GM13976 (cell line): ENCODE results near the gene MAEA.
"Not testable (repeated sequence)": the region's sequence is repeated elsewhere in the genome, so short reads cannot be mapped to it uniquely, and the experiment has no call there.

ENCODE experiments used
- DNase-seq: peaks from one replicate; pipeline ENCODE4 v3.0.0; 2012; ENCODE audit warnings: low spot score
- in situ Hi-C: fragments of 300-500 bp; cut with MboI; formaldehyde crosslinking; loops from one replicate; pipeline ENCODE4 v1.12.0; 2022; ENCODE audit warnings: low sequenced_read_pairs, mixed read lengths, inconsistent platforms; ENCODE audit not compliant: unreplicated experiment
- TF ChIP-seq, protein P1 (sequence below): IDR thresholded peaks from 2 replicates; pipeline ENCODE4 v1.5.1; 2012; ENCODE audit warnings: borderline replicate concordance, mild to moderate bottlenecking; ENCODE audit not compliant: insufficient read depth; ENCODE audit errors: extremely low read depth, missing control alignments, control extremely low read depth

MAEA gene

DNA sequence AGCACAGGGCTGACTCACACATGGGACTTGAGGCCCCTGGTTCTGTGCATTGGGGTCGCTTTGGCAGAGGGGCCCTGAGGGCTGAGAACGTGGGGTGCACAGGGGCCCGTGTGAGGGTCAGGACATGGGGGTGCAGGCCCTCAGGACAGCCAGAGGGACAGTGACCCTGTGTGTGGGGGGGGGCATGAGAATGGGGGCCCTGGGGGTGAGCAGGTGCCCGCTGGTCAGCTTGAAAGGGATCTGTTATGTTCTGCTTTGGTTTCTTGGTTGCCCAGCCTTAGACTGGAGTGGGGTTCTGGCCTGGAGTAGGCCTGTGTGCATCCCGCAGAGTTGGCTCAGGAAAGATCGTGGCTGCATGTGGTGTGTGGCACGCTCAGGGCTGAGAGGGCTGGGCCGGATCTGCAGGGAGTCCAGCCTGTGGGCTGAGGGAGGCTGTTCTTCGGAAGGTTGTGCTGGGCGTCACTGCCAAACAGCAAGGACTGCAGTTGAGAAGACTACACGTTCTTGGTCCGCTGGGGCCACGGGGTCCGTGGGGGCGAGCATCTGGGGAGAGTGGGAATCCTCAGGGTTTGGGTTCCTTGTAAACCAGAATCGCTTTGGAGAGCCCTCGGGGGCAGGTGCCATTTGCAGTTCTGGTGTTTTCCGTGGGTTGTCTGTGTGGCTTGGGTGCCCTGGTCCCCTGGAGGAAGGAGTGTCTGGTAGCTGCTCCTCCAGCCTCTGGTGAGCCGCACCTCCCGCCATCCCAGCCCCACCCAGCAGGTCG lies 42.1 kb downstream of the MAEA start:
- no peak for DNase-seq
- TF ChIP-seq, protein P1, sequence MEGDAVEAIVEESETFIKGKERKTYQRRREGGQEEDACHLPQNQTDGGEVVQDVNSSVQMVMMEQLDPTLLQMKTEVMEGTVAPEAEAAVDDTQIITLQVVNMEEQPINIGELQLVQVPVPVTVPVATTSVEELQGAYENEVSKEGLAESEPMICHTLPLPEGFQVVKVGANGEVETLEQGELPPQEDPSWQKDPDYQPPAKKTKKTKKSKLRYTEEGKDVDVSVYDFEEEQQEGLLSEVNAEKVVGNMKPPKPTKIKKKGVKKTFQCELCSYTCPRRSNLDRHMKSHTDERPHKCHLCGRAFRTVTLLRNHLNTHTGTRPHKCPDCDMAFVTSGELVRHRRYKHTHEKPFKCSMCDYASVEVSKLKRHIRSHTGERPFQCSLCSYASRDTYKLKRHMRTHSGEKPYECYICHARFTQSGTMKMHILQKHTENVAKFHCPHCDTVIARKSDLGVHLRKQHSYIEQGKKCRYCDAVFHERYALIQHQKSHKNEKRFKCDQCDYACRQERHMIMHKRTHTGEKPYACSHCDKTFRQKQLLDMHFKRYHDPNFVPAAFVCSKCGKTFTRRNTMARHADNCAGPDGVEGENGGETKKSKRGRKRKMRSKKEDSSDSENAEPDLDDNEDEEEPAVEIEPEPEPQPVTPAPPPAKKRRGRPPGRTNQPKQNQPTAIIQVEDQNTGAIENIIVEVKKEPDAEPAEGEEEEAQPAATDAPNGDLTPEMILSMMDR = no peak
- in situ Hi-C loops = no loop called here

DNA sequence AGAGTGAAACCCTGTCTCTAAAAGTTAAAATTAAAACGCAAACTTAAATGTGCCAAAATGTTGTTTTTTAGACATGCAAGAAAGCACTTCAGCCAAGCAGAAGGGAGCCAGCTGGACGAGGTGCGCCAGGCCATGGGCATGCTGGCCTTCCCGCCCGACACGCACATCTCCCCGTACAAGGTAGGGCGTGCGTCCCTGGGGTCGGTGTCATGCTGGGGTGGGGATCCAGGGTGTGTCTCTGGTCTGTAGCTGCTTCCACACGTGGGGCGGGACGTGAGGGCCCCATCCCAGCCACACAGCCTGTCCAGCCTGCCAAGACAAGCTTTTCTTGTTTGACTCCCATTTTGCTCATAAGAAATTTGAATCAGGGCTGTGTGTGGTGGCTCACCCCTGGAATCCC lies 43.0 kb downstream of the MAEA start:
- DNase-seq = no peak
- in situ Hi-C loops = no loop called here
- TF ChIP-seq, protein P1 = no peak

DNA sequence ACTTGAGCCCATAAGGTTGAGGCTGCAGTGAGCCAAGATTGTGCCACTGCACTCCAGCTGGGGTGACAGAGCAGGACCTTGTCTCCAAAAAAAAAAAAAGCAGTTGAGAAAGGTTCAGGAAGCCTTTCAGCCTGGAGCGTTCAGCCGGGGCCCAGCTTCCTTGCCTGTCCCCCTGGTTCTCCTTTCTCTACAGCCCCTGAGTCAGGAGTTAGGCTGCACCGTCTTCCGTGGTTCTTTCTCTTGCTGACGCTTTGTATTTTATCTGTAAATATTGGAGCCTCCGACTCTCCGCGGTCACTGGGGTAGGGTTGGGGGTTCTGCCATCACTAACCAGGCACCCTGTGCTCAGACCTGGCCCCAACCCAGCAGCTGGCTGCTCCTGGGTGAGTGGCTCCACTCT lies 43.6 kb downstream of the MAEA start:
- in situ Hi-C loops = no loop called here
- DNase-seq = no peak
- TF ChIP-seq, protein P1 = no peak

DNA sequence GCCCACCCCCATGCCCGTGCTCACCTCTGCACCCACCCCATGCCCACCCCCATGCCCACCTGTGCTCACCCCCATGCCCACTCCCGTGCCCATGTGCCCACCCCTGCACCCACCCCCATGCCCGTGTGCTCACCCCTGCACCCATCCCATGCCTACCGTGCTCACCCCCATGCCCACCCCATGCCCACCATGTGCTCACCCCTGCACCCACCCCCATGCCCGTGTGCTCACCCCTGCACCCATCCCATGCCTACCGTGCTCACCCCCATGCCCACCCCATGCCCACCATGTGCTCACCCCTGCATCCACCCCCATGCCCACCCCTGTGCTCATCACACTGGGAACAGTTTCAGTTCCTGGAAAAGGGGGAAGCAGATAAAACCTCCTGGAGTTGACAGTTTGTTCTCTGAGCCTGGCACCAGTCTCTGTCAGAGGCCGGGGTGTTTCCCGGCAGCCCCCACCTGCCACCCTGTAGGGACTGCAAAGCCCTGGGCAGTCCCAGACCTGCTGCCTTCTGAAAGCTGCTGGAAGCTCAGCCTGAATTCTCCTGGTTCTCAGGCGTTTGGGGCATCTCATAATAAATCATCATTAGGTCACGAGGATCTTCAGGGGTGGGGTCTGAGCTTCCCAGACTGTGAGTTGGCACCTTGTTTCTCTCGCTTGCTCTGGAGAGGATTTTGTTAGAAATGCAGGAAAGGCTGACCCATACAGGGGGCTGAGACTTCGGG lies 44.3 kb downstream of the MAEA start:
- DNase-seq, in situ Hi-C loops: not testable (repeated sequence)

DNA sequence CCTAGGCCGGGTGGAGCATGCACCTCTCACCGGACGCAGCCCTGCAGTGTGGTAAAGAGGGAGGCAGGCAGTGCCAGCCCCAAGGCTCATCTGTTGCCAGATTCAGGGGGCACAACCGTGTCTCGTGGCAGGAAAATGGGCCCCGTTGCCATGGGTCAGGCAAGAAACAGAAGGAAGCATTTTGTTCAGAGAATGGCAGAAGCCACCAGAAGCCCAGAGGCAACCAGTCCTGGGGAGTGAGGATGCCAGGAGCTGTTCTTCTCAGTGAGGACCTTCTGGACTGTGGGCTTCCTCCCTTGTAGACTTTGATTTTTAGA lies 44.8 kb downstream of the MAEA start:
- no peak for DNase-seq
- in situ Hi-C loops = no loop called here
- TF ChIP-seq, protein P1 = no peak

DNA sequence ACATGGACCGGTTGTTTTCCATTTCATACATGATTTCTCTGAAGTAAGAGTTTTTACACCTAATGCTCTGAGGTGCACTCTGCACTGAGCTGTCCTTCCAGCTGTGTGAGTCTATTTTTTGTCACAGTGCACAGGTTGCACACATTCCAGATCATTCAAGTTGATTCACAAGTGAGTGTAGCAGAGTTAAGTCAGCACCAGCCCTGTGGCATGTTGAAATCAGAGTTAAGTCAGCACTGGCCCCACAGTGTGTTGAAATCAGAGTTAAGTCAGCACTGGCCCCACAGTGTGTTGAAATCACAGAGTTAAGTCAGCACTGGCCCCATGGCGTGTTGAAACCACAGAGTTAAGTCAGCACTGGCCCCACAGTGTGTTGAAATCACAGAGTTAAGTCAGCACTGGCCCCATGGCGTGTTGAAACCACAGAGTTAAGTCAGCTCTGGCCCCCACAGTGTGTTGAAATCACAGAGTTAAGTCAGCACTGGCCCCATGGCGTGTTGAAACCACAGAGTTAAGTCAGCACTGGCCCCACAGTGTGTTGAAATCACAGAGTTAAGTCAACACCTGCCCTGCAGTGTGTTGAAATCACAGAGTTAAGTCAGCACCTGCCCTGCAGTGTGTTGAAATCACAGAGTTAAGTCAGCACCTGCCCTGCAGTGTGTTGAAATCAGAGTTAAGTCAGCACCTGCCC lies 45.6 kb downstream of the MAEA start:
- DNase-seq, in situ Hi-C loops: not testable (repeated sequence)

DNA sequence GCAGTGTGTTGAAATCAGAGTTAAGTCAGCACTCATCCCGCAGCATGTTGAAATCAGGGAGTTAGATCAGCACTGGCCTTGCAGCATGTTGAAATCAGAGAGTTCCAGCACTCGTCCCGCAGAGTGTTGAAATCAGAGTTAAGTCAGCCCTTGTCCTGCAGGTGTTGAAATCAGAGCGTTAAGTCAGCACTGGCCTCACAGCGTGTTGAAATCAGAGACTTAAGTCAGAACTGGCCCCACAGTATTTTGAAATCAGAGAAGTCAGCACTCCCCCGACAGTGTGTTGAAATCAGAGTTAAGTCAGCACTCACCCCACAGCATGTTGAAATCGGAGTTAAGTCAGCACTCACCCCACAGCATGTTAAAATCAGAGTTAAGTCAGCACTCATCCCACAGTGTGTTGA lies 46.4 kb downstream of the MAEA start:
- in situ Hi-C loops = no loop called here
- no peak for DNase-seq
- TF ChIP-seq, protein P1 = no peak
